GM21515 (cell line): ENCODE results near the gene ZNF732.
"Not testable (repeated sequence)": the region's sequence is repeated elsewhere in the genome, so short reads cannot be mapped to it uniquely, and the experiment has no call there.

ENCODE experiments used
- ATAC-seq: cut with Tn5 transposase; IDR thresholded peaks from one replicate; pipeline ENCODE4 v1.9.1; 2021; ENCODE audit not compliant: unreplicated experiment

The ZNF732 gene

DNA sequence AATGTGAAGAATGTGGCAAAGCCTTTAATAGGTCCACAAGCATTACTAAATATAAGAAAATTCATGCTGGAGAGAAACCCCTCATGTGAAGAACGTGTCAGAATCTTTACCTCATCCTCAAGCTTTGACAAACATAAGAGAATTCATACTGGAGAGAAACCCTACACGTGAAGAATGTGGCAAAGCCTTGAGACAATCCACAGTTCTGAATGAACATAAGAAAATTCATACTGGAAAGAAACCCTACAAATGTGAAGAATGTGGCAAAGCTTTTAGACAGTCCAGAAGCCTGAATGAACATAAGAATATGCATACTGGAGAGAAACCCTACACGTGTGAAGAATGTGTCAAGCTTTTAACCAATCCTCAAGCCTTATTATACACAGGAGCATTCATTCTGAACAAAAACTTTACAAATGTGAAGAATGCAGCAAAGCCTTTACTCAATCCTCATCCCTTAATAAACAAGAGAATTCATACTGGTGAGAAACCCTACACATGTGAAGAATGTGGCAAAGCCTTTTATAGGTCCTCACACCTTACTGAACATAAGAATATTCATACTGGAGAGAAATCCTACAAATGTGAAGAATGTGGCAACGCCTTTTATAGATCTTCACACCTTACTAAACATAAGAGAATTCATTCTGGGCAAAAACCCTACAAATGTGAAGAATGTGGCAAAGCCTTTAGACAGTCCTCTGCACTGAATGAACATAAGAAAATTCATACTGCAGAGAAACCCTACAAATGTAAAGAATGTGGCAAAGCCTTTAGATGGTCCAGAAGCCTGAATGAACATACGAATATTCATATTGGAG, 51.1 kb downstream of the ZNF732 start:
- no peak for ATAC-seq

DNA sequence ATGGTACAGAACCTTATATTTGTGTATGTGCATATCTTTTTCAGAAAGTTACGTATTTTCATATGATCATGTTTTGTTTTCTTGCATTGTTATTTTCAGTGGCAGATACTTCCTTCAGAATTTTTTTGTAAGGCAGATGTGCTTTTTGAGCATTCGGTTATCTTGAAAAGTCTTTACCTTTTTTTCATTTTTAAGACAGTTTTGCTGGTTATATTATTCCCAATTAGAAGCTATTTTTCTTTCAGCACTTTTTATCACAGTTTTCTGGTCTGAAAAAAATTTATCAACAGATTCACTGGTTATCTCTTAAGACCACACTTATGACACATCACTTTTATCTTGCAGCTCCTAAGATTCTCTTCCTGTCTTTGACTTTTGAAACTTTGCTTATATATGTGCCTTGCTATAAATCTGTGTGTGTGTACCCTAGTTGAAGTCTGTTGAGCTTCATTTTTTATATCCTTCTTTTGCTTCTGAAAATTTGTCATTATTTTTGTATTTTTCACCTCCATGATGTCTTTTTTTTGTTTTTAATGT, 53.1 kb downstream of the ZNF732 start:
- no peak for ATAC-seq

DNA sequence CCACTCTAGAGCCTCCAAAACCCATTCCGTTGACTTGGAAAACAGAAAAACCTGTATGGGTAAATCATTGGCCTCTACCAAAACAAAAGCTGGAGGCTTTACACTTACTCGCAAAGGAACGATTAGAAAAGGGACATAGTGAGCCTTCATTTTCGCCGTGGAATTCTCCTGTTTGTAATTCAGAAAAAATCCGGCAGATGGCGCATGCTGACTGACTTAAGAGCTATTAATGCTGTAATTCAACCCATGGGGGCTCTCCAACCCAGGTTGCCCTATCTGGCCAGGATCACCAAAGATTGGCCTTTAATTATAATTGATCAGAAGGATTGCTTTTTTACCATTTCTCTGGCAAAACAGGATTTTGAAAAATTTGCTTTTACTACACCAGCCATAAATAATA, 60.8 kb downstream of the ZNF732 start:
- ATAC-seq: no peak

DNA sequence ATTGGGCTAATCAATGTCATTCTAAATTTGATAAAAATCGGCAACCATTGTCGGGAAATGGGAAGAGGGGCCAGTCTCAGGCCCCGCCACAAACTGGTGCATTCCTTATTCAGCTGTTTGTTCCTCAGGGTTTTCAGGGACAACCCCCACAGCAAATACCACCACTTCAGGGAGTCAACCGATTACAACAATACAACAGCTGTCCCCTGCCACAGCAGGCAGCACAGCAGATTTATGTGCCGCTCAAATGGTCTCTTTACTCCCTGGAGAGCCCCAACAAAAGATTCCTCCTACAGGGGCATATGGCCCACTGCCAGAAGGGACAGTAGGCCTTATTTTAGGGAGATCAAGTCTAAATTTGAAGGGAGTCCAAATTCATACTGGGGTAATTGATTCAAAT, 61.8 kb downstream of the ZNF732 start:
- ATAC-seq: no peak

DNA sequence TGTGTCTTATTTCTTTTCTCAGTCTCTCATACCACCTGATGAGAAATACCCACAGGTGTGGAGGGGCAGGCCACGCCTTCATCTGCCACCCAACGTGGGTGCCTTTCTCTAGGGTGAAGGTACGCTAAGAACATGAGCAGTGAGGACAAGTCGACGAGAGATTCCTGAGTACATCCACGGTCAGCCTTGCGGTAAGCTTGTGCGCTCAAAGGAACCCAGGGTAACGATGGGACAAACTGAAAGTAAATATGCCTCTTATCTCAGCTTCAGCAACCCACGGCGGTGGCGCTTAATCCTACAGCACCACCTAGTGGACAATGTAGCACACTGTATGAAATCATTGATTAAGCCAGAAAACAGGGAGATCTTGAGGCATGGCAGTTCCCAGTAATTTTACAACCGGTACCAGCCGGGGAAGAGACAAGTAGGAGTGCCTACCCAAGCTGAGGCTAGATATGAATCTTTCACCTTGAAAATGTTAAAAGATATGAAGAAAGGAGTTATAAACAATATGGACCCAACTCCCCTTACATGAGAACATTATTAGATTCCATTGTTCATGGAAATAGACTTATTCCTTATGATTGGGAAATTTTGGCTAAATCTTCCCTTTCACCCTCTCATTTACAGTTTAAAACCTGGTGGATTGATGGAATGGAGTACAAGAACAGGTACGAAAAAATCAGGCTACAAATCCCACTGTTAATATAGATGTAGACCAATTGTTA, 63.0 kb downstream of the ZNF732 start:
- ATAC-seq: peak; percentile 70

DNA sequence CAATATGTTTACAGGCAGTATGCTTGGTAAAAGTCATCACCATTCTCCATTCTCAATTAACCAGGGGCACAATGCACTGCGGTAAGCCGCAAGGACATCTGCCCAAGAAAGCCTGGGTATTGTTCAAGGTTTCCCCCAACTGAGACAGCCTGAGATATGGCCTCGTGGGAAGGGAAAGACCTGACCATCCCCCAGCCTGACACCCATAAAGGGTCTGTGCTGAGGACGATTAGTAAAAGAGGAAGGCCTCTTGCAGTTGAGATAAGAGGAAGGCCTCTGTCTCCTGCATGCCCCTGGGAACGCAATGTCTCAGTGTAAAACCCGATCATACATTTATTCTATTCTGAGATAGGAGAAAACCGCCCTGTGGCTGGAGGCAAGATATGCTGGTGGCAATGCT, 63.9 kb downstream of the ZNF732 start:
- ATAC-seq: not testable (repeated sequence)

DNA sequence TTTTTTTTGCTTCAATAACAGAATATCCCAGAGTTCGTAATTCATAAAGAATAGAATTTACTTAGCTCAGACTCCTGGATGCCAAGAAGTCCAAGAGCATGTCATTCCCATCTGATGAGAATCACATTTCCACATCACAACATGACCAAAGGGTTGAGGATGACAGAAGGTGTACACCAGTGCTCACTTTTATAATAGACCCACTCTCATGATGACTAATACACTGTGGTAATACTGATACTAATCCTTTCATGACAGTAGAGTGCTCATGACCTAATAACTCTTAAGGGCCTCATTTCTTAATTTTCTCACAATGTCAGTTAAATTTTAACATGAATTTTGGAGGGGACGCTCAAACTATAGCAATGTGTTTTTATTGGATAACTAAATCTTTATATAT, 69.2 kb downstream of the ZNF732 start:
- no peak for ATAC-seq

DNA sequence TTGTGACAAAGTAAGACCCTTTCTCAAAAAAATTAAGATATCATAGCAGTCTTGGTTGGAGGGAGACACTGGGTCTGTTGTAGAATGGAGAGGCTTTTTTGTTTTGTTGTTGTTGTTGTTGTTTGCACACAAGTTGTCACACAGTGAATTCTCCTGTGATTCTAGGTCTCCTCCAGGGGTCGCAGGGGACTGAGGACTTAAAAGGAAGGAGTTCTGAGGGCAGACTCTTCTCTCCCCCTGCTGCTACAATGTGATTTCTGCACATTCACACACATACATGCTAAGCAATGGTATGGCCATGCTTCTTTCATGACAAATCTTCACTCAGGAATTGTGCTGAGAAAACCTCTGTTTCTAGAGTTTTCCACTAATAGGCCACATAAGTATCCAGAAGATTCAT, 71.1 kb downstream of the ZNF732 start:
- no peak for ATAC-seq

DNA sequence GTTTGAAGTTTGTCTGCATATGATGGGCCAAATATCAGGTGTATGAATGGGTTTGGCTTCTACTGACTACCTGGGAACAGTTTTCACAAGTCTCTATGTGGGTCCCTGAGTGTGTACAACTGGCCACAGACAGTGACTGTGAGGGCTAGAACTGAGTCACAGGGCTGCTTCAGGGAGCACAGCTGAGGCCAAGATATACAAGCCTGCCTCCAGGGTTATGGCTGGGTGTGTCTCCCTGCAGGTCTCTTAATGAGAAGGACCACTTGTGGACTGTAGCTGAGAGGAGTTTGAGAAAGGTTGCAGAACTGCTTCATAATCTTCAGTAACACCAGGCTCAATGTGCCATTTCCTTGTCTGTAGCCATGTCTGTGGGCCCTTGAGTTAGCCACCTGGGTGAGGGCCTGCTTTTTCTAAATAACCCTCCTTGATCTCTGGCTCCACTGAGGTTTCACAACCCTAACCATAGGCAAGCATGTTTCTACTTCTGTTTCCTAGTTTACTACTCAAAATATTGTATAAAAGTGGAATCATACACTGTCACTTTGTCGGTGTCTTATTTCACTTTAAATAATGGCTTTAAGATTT, 81.3 kb downstream of the ZNF732 start:
- no peak for ATAC-seq
